ENCODE measurements around the gene ARPC3.
"Not testable (repeated sequence)": the region's sequence is repeated elsewhere in the genome, so short reads cannot be mapped to it uniquely, and the experiment has no call there.

Gene ARPC3

DNA sequence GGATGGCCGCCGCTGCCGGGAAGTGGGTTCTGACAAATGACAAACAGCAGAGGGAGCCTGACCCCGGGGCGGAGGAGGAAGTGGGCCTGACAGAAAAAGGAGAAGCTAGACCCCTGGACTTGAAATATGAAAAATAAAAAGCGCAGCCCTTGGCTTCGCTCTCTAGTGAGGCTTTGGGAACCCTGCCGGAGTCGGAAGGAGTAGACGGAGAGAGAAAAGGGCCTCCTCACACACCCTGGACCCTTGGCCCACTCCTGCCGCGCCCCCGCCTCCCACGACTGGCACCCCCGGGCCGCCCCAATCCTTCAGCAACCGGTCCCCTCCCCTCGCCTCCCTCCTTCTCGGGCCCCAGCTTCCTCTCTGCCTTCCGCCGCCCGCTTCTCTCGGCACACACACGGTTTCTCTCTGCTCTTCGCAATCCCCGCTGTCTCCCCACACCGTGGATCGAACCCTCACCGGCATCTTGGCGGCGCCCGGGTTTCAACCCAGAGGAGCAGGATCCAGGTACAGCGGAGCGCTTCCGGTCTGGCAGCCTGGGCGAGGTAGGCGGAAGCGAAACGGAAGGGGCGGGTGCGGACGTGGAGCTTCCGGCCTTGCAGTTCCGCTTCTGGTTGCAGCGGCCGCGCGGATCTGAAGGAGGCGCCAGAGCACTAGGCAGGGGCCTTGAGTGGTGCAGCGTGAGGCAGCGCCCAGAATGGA is at the start of gene ARPC3:
ARPC3 (minus strand) TSS at position 539 of the 699 bp plus-strand sequence; CDS start at position 462, 77 bp downstream.
- peak; percentile 94 for DNase-seq (ENCODE audit: low spot score)

DNA sequence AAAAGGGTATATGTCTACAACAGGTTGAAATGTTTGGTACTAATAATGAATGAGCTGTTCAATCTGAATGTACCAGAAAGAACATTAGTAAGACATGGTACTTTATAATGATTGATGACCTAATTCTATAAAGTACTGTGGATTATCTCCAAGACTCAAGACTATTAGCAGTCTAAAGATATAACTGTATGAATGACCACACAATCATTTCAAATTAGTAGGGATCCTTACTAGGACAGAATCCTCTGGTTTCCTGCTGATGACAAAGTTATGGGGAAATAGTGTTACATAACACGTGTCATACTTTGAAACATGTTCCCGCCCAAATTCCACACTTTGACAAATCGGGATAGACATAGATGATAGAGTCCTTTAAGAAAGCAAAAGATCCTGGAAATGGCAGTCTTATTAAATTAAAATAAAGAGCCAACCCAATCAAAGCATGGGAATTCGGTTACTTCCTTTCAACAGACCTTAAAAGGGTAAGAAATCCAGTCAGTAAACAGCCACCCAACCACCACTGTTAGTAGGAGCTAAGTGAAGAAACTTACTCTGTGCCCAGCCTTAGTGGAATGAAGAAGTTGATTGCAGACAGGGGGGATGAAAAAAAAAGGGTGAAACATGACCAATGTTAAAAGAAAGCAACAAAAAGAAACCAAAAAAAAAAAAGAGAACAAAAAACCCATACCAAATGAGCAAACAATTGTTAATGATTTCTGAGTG is 49.0 kb upstream of the ARPC3 start:
- no peak for DNase-seq (ENCODE audit: low spot score)

DNA sequence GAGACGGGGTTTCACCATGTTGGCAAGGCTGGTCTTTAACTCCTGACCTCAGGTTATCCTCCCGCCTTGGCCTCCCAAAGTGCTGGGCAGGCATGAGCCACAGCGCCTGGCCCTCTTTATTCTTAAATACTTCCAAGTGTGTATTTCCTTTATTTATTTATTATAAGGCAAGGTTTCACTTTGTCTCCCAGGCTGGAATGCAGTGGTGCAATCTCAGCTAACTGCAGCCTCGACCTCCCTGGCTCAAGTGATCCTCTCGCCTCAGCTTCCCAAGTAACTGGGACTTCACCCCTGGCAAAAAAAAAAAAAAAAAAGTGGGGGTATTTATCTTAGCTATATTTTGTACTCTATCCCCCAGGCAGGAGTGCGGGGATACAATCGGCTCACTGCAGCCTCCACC is 25.3 kb upstream of the ARPC3 start:
- DNase-seq (ENCODE audit: low spot score): no peak

- peak; percentile 93 for DNase-seq (ENCODE audit: low spot score)
These were observed 18.3 kb upstream of the ARPC3 start, which contains the start of the genes FAM216A and GPN3 for GRCh38 chr12:110468214-110469048. TSS of gene FAM216A (plus strand) at chr12:110468845. CDS start at chr12:110468876, 31 bp downstream. TSS of gene GPN3 (minus strand) at chr12:110468257. CDS start at chr12:110468203, 54 bp downstream.

- no peak for DNase-seq (ENCODE audit: low spot score)
These were observed 17.7 kb upstream of the ARPC3 start for GRCh38 chr12:110467847-110468213.

GRCh38 chr12:110466791-110467190 is 16.7 kb upstream of the ARPC3 start:
- no peak for DNase-seq (ENCODE audit: low spot score)

DNA sequence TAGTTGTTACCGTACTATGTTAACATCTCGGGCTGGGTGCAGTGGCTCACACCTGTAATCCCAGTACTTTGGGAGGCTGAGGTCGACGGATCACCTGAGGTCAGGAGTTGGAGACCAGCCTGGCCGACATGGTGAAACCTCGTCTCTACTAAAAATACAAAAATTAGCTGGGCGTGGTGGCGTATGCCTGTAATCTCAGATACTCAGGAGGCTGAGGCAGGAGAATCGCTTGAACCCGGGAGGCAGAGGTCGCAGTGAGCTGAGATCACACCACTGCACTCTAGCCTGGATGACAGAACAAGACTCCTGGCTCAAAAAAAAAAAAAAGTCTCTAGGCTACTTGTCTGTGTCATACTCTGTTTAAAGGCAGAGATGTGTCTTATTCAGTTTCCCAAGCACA is 15.6 kb upstream of the ARPC3 start:
- not testable (repeated sequence) for DNase-seq (ENCODE audit: low spot score)

GRCh38 chr12:110465024-110465423 is 14.9 kb upstream of the ARPC3 start:
- DNase-seq (ENCODE audit: low spot score): no peak

DNA sequence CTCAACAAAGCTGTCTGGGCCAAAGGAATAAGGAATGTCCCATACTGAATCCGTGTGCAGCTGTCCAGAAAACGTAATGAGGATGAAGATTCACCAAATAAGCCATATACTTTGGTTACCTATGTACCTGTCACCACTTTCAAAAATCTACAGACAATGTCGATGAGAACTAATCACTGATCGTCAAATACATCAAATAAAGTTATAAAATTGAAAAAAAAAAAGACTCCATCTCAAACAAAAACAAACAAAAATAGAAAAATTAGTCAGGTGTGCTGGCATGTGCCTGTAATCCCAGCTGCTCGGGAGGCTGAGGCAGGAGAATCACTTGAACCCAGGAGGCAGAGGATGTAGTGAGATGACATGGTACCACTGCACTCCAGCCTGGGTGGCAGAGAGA is 11.1 kb upstream of the ARPC3 start:
- not testable (repeated sequence) for DNase-seq (ENCODE audit: low spot score)

DNA sequence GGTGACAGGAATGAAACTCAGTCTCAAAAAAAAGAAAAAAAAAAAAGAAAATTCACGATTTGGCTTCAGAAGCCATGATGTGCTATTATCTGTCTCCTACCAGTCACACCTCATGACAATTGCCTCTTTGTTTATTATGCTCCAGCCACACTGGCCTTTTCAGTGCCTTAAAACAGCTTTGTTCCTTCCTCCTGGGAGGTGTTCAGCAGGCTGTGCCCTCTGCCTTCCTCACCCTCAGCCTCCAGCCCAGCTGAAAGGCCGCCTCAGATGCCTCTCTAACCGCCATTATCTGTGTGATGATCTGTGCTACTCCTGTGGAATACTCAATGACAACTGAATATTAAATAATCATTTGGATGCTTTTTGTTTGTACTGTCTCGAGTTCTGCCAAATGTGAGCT is 8.6 kb upstream of the ARPC3 start:
- no peak for DNase-seq (ENCODE audit: low spot score)

DNA sequence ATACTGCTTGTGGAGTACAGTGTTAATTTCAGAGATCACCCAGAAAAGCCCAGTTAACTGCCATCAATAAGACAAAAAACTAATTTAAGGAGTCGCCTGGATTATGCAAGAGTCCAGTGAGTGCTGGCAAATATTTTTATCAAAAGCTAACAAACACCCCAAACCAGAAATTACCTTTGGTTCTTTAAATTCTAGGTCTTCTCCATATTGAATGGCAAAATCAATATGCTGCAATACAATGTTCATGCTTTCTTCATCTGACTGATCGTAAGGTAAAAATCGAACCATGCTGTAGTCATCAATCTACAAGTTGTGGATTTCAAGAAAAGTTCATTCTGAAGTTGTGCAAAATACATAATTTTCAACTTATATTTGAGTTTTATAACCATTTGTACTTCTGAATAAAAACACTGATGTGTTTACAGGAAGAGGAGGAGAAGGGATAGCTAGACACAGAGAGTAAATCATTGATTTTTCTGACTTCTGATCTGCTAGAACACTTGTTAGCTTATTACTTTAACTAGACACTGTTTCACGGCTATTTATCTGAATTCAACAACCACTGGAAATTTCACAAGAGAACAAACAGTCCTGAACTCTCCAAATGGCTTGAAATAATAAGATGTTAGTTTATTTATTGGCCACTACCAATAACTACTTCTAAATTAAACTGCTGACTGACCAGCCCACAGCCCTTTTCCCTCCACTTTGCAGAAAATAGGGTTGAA is 3.6 kb upstream of the ARPC3 start:
- DNase-seq (ENCODE audit: low spot score): no peak

- DNase-seq (ENCODE audit: low spot score): no peak
These were observed 1.1 kb upstream of the ARPC3 start for GRCh38 chr12:110451263-110451662.

GRCh38 chr12:110444455-110444854 is 5.7 kb downstream of the ARPC3 start:
- no peak for DNase-seq (ENCODE audit: low spot score)

DNA sequence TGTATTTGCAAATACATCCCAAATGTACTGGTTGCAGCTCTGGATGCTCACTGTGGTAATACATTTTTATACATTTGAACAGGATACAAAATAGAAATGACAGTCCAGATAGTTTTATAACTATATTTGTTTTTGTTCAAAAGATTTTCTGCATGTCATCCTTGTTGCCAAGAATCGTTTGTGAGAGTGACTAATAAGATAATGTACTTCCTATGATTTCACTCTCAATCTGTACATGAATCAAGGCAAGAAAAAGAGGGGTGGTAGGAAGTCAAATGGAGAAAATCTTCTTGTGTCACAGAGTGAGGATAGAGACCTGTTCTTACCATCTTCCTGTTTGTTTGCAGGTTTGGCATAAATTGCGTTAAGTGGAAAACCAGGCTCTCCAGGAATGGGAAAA is 13.9 kb downstream of the ARPC3 start:
- DNase-seq (ENCODE audit: low spot score): no peak

- DNase-seq (ENCODE audit: low spot score): no peak
These were observed 18.1 kb downstream of the ARPC3 start for GRCh38 chr12:110431957-110432587.

DNA sequence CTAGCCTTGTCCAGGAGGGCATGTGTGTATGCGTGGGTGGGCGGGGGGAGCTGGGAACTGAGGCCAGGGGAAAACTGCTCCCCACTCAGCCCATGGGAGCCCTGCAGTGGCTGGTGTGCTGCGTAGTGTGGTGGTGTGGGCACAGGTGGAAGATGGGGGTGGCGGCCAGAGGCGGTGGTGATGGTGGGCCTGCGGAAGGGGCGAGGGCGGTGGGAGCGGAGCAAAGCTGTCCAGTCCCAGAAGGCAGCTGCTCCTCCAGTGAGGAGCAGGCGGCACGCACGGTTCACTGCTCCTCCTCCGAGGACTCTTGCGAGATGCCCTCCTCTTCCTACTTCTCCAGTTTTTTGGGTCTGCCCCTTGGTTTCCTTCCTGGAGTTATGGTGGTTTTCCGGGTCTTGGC is 20.5 kb downstream of the ARPC3 start:
- not testable (repeated sequence) for DNase-seq (ENCODE audit: low spot score)

DNA sequence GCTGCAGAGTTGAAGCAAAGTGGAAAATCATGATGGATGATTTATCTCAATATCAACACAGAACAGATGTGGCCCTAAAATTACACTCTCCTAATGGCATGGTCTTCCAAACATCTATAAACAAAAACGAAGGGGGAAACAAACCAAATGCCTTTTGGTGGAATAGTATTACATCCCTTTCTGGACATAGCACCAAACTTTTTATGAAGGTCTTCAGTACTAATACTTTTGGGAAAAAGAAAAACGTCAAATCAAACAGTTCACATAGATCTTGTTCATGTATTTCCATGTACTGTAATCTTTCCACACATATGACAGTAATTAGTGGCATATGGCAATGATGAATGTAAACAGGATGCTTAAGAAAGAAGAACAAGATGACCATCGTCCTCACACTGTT is 23.7 kb downstream of the ARPC3 start:
- no peak for DNase-seq (ENCODE audit: low spot score)

DNA sequence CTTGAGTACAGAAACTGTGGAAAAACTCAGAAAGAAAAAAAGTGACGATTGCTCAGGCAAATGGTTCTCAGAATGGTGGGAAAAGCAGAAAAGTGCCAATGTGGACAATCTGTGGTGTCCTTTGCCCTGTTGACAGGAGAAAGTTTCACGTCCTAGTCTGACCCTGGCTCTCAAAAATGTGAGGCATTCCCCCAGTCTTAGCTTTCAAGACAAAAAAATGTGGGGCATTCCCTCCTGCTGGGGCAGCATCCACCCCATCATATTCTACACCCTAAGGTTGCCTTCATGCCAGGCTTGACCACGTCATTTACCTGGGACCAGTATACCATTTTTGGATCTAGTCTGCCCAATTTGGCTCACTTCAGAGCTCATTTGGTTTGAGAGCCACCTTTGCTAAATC is 25.9 kb downstream of the ARPC3 start:
- DNase-seq (ENCODE audit: low spot score): peak; percentile 10

GRCh38 chr12:110421701-110422100 is 28.4 kb downstream of the ARPC3 start:
- no peak for DNase-seq (ENCODE audit: low spot score)

DNA sequence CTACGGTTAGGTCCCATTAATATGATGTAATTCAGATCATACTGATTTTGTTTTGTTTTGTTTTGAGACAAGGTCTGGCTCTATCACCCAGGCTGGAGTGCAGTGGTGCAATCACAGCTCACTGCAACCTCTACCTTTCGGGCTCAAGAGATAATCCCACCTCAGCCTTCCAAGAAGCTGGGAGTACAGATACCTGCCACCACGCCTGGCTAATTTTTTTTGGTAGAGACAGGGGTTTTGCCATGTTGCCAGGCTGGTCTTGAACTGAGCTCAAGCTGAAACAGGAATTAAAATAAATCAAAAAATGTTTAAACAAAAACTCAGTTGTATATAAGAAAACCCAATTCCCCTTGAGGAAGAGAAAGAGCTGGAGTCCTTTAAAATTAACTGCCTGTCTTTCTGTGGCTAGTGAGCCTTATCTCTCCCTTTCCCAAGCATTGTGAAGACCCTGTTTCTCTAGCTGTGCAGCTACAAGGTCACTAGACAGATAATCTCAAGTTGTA is 28.9 kb downstream of the ARPC3 start:
- no peak for DNase-seq (ENCODE audit: low spot score)

GRCh38 chr12:110420644-110421043 is 29.5 kb downstream of the ARPC3 start:
- DNase-seq (ENCODE audit: low spot score): not testable (repeated sequence)
